ENCODE results near the gene RBBP8.
A peak's percentile ranks its signal among the peaks of the same experiment; 100 is the strongest.

The RBBP8 gene

GRCh38 chr18:23066060-23066459 lies 132.9 kb downstream of the RBBP8 start:
- DNase-seq: no peak

GRCh38 chr18:23066504-23067039 lies 133.4 kb downstream of the RBBP8 start:
- no peak for DNase-seq

GRCh38 chr18:23067236-23067635 lies 134.1 kb downstream of the RBBP8 start:
- no peak for DNase-seq

- DNase-seq: no peak
Measured at GRCh38 chr18:23068011-23068410, 134.9 kb downstream of the RBBP8 start.

GRCh38 chr18:23068570-23069310 lies 135.6 kb downstream of the RBBP8 start:
- no peak for DNase-seq

GRCh38 chr18:23069481-23069880 lies 136.4 kb downstream of the RBBP8 start:
- peak; percentile 49 to 50 for DNase-seq

GRCh38 chr18:23069898-23070297 lies 136.8 kb downstream of the RBBP8 start:
- DNase-seq: no peak

GRCh38 chr18:23071285-23071684 lies 138.2 kb downstream of the RBBP8 start:
- DNase-seq: peak; percentile 84 to 85

- no peak for DNase-seq
Measured at GRCh38 chr18:23072079-23072478, 139.0 kb downstream of the RBBP8 start.

- no peak for DNase-seq
Measured at GRCh38 chr18:23073996-23074606, 141.0 kb downstream of the RBBP8 start.

Data from CD4-positive, alpha-beta T cell treated with Interleukin-1 beta for 1 hour (primary cell).